Common myeloid progenitor, CD34-positive (primary cell): ENCODE results near the gene XYLT1.

Experiments used
- CTCF ChIA-PET: fragments of 350-600 bp; sonication (Branson Sonifier 250); formaldehyde crosslinking; loops from one replicate; lab custom pipeline; 2021; ENCODE audit warnings: antibody characterized with exemption; lab: Charles Lee
- POLR2A ChIA-PET: fragments of 350-600 bp; sonication (Branson Sonifier 250); formaldehyde crosslinking; loops from one replicate; lab custom pipeline; 2021; ENCODE audit warnings: antibody characterized with exemption; lab: Charles Lee
- DNase-seq, 3 donors: peaks; one replicate each; pipeline versions ENCODE4 v3.0.0 to v3.0.0-alpha.2; 2013
- H3K27ac ChIP-seq, 2 experiments: 1 replicate in 1 of 2; 2 replicates in 1 of 2; pipeline ENCODE4 v1.7.0; 2013; ENCODE audit warnings: inconsistent platforms in 2 of 2, low read length in 2 of 2, mild to moderate bottlenecking in 2 of 2, low read depth in 1 of 2, moderate library complexity in 1 of 2; ENCODE audit not compliant: severe bottlenecking in 2 of 2, insufficient read depth in 1 of 2, poor library complexity in 1 of 2
- H3K27me3 ChIP-seq, 5 experiments: replicated peaks in 2 of 5; 1 replicate in 3 of 5; 2 replicates in 2 of 5; pipeline versions ENCODE4 v1.6.1 to v1.7.0; 2013; ENCODE audit warnings: low read length in 4 of 5, mild to moderate bottlenecking in 2 of 5, moderate library complexity in 2 of 5, inconsistent platforms in 1 of 5; ENCODE audit not compliant: insufficient read depth in 5 of 5, control insufficient read depth in 4 of 5
- H3K36me3 ChIP-seq, 4 experiments: 1 replicate in 2 of 4; 2 replicates in 2 of 4; pipeline versions ENCODE4 v1.6.1 to v1.7.0; 2013; ENCODE audit warnings: low read length in 3 of 4, control low read depth in 1 of 4, mild to moderate bottlenecking in 1 of 4; ENCODE audit not compliant: control insufficient read depth in 4 of 4, insufficient read depth in 4 of 4
- H3K4me1 ChIP-seq, 4 experiments: 1 replicate in 3 of 4; 2 replicates in 1 of 4; pipeline versions ENCODE4 v1.6.1 to v1.7.1; 2013; ENCODE audit warnings: low read length in 3 of 4, mild to moderate bottlenecking in 3 of 4, control low read depth in 1 of 4, inconsistent platforms in 1 of 4, moderate library complexity in 1 of 4; ENCODE audit not compliant: control insufficient read depth in 4 of 4, insufficient read depth in 4 of 4; ENCODE audit errors: control extremely low read depth in 1 of 4
- H3K4me3 ChIP-seq, 7 experiments: 1 replicate in 4 of 7; 2 replicates in 3 of 7; pipeline versions ENCODE4 v1.5.1 to v1.7.0; 2013; ENCODE audit warnings: mild to moderate bottlenecking in 7 of 7, low read length in 6 of 7, moderate library complexity in 6 of 7, inconsistent platforms in 2 of 7, low read depth in 2 of 7, control low read depth in 1 of 7; ENCODE audit not compliant: insufficient read depth in 4 of 7, control insufficient read depth in 1 of 7; ENCODE audit errors: extremely low read depth in 1 of 7
- H3K9me3 ChIP-seq, 5 experiments: 1 replicate in 4 of 5; 2 replicates in 1 of 5; pipeline versions ENCODE4 v1.6.1 to v1.7.1; 2013; ENCODE audit warnings: low read length in 4 of 5, mild to moderate bottlenecking in 2 of 5, inconsistent platforms in 1 of 5, low read depth in 1 of 5, moderate library complexity in 1 of 5; ENCODE audit not compliant: control insufficient read depth in 4 of 5, insufficient read depth in 2 of 5; ENCODE audit errors: control extremely low read depth in 1 of 5
- WGBS: methylation state at CpG from one replicate; pipeline ENCODE4 v1.1.5; 2013; ENCODE audit not compliant: insufficient coverage; 5-methylcytosine and 5-hydroxymethylcytosine counted together

The XYLT1 gene

GRCh38 chr16:17469011-17469740, 1.6 kb downstream of the XYLT1 start:
- Histone ChIP-seq H3K27ac (peak overlapping the region in 1 of 2 experiments; percentile 66), H3K9me3 (no peaks in the 10 kb centered on the region), H3K36me3 (peaks cover 0 to 10% (median 2%) of the 10 kb centered on the region in 4 experiments), H3K4me1 (peaks cover 17 to 78% (median 61%) of the 10 kb centered on the region in 4 experiments), H3K4me3 (peak overlapping the region; percentile 74 to 93 (median 86)), H3K27me3 (no peaks in the 10 kb centered on the region)
- DNase-seq, result no peak
- WGBS, result 26% methylated on average over 11 of the region's 18 CpGs
- ChIA-PET CTCF (interaction anchor here (0.7 to 3.4 kb wide), 11 partner anchors 10 to 259 kb away, joined by 3 to 21 read pairs (median 3); no protein-coding TSS in a partner anchor), POLR2A (interaction anchor here (1.7 kb wide), 1 partner anchor 127 kb away, joined by 3 read pairs; no protein-coding TSS in a partner anchor)

GRCh38 chr16:17468611-17469010, 2.1 kb downstream of the XYLT1 start:
- Histone ChIP-seq H3K27me3 (no peaks in the 10 kb centered on the region), H3K27ac (no peak overlapping the region), H3K4me1 (peaks cover 17 to 79% (median 60%) of the 10 kb centered on the region in 4 experiments), H3K36me3 (peaks cover 0 to 10% (median 2%) of the 10 kb centered on the region in 4 experiments), H3K9me3 (no peaks in the 10 kb centered on the region), H3K4me3 (peak overlapping the region in 6 of 7 experiments; percentile 74 to 93 (median 85))
- 84% methylated on average over 7 of the region's 7 CpGs for WGBS
- DNase-seq, result no peak
- POLR2A ChIA-PET, result interaction anchor here (1.7 kb wide), 1 partner anchor 126 kb away, joined by 3 read pairs; no protein-coding TSS in a partner anchor
- CTCF ChIA-PET, result interaction anchor here (0.6 to 3.4 kb wide), 12 partner anchors 11 to 259 kb away, joined by 3 to 21 read pairs (median 3); no protein-coding TSS in a partner anchor

GRCh38 chr16:17467923-17468540, 2.7 kb downstream of the XYLT1 start:
- Histone ChIP-seq H3K27me3 (no peaks in the 10 kb centered on the region), H3K4me1 (peaks cover 19 to 80% (median 62%) of the 10 kb centered on the region in 4 experiments), H3K27ac (no peak overlapping the region), H3K36me3 (peaks cover 0 to 10% (median 2%) of the 10 kb centered on the region in 4 experiments), H3K4me3 (peak overlapping the region in 6 of 7 experiments; percentile 40 to 93 (median 79)), H3K9me3 (no peaks in the 10 kb centered on the region)
- CTCF ChIA-PET, result interaction anchor here (0.6 to 3.4 kb wide), 23 partner anchors 11 to 259 kb away, joined by 3 to 21 read pairs (median 3); no protein-coding TSS in a partner anchor
- POLR2A ChIA-PET, result interaction anchor here (1.2 to 1.7 kb wide), 2 partner anchors 51 to 126 kb away, joined by 3 read pairs; no protein-coding TSS in a partner anchor
- WGBS, result 24% methylated on average over 5 of the region's 6 CpGs
- peak; percentile 54 to 61 (median 58) for DNase-seq

GRCh38 chr16:17466876-17467275, 3.9 kb downstream of the XYLT1 start:
- DNase-seq, result no peak
- Histone ChIP-seq H3K9me3 (no peaks in the 10 kb centered on the region), H3K4me3 (no peak overlapping the region), H3K4me1 (peaks cover 28 to 86% (median 72%) of the 10 kb centered on the region in 4 experiments), H3K27me3 (no peaks in the 10 kb centered on the region), H3K36me3 (peaks cover 0 to 10% (median 2%) of the 10 kb centered on the region in 4 experiments), H3K27ac (no peak overlapping the region)
- CTCF ChIA-PET, result interaction anchor here (0.7 to 3.4 kb wide), 16 partner anchors 11 to 257 kb away, joined by 3 to 21 read pairs (median 4); no protein-coding TSS in a partner anchor
- 85% methylated on average over 4 of the region's 8 CpGs for WGBS
- POLR2A ChIA-PET, result interaction anchor here (0.6 kb wide), 1 partner anchor 206 kb away, joined by 4 read pairs; no protein-coding TSS in a partner anchor

GRCh38 chr16:17465460-17465859, 5.3 kb downstream of the XYLT1 start:
- Histone ChIP-seq H3K27ac (no peak overlapping the region), H3K9me3 (no peaks in the 10 kb centered on the region), H3K36me3 (peaks cover 0 to 16% (median 2%) of the 10 kb centered on the region in 4 experiments), H3K4me1 (peaks cover 30 to 90% (median 77%) of the 10 kb centered on the region in 4 experiments), H3K27me3 (no peaks in the 10 kb centered on the region), H3K4me3 (no peak overlapping the region)
- 100% methylated on average over 3 of the region's 6 CpGs for WGBS
- no peak for DNase-seq
- POLR2A ChIA-PET, result no interaction called here
- CTCF ChIA-PET, result interaction anchor here (0.7 to 1.5 kb wide), 3 partner anchors 123 to 261 kb away, joined by 3 to 4 read pairs (median 3); no protein-coding TSS in a partner anchor

- H3K4me1 ChIP-seq, result peaks cover 24 to 78% (median 59%) of the 10 kb centered on the region in 4 experiments
- H3K9me3 ChIP-seq, result no peaks in the 10 kb centered on the region
- H3K36me3 ChIP-seq, result peaks cover 0 to 22% (median 2%) of the 10 kb centered on the region in 4 experiments
- ChIA-PET CTCF (interaction anchor here (0.7 to 3.6 kb wide), 10 partner anchors 9 to 265 kb away, joined by 3 to 15 read pairs (median 4); no protein-coding TSS in a partner anchor), POLR2A (interaction anchor here (1.5 kb wide), 1 partner anchor 121 kb away, joined by 3 read pairs; no protein-coding TSS in a partner anchor)
- peak in 1 of 3 donors; percentile 49 for DNase-seq
- H3K27ac ChIP-seq, result no peak overlapping the region
- no CpG with 5 or more reads among the region's 2 CpGs for WGBS
- H3K27me3 ChIP-seq, result no peaks in the 10 kb centered on the region
- H3K4me3 ChIP-seq, result no peak overlapping the region
These were observed 7.4 kb downstream of the XYLT1 start for GRCh38 chr16:17463335-17463734.
